Measurements from ENCODE around the gene DNAJB8. TPM values are rescaled to one million over a fixed set of nuclear protein-coding genes. Genes with fewer than 3 reads are reported as not detected.

DNAJB8 gene
- total RNA-seq, 2 donors from 2014 or later: not detected

DNA sequence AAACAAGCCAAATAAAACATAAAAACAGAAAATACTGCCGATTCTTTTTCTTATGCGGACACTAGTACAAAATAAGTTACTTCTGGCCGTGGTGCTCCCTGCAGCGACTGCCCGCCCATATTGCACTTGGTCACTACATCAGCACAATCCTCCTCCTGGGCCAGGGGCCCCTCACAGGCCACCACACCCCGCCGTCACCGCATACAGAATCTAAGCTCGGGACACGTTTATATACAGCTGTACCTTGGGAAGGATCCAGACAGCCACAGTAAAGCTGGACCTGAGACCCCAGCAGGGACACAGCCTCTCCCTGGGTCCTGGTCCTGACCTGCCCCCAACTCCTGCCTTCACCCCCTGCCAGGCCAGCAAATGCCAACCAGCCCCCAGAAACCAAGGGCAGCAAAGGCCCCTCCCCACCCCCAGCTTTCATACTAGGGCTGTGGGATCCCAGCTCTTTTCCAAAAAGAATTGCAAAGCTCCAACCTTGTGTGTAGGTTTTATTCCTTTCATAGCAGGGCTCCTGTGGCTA, 12.9 kb upstream of the DNAJB8 start:
- H3K4me1 ChIP-seq (ENCODE audit: control insufficient read depth, insufficient read depth, low read length): peaks cover 14% of the 10 kb centered on the region
- no peaks in the 10 kb centered on the region for H3K9me3 Mint-ChIP-seq
- no peak overlapping the region for H3K27ac Mint-ChIP-seq
- TF ChIP-seq, protein P1, sequence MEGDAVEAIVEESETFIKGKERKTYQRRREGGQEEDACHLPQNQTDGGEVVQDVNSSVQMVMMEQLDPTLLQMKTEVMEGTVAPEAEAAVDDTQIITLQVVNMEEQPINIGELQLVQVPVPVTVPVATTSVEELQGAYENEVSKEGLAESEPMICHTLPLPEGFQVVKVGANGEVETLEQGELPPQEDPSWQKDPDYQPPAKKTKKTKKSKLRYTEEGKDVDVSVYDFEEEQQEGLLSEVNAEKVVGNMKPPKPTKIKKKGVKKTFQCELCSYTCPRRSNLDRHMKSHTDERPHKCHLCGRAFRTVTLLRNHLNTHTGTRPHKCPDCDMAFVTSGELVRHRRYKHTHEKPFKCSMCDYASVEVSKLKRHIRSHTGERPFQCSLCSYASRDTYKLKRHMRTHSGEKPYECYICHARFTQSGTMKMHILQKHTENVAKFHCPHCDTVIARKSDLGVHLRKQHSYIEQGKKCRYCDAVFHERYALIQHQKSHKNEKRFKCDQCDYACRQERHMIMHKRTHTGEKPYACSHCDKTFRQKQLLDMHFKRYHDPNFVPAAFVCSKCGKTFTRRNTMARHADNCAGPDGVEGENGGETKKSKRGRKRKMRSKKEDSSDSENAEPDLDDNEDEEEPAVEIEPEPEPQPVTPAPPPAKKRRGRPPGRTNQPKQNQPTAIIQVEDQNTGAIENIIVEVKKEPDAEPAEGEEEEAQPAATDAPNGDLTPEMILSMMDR (conservative IDR thresholded peaks at IDR 0.05): no peak
- H3K36me3 ChIP-seq (ENCODE audit: control insufficient read depth, insufficient read depth, low read length): no peaks in the 10 kb centered on the region
- no peak overlapping the region for H3K4me3 ChIP-seq (ENCODE audit: low read length)
- no peak overlapping the region for H3K27ac ChIP-seq (ENCODE audit: low read depth, low read length)
- no peaks in the 10 kb centered on the region for H3K9me3 ChIP-seq (ENCODE audit: control insufficient read depth, low read length)
- H3K4me3 Mint-ChIP-seq: no peak overlapping the region
- H3K27me3 ChIP-seq (ENCODE audit: control insufficient read depth, insufficient read depth, low read length, poor library complexity, severe bottlenecking): peaks cover 100% of the 10 kb centered on the region
- peaks cover 30% of the 10 kb centered on the region for H3K4me1 Mint-ChIP-seq
- WGBS, 2 experiments (ENCODE audit: insufficient coverage in 1 of 2, insufficient read length in 1 of 2): 84 to 89% methylated on average over 6 to 10 of the region's 10 CpGs
- no peak overlapping the region for H3K9ac ChIP-seq (ENCODE audit: extremely low read depth, low read length, poor library complexity, severe bottlenecking)
- DNase-seq: no peak
- peaks cover 100% of the 10 kb centered on the region for H3K27me3 Mint-ChIP-seq (ENCODE audit: insufficient read depth)
- H3K36me3 Mint-ChIP-seq (ENCODE audit: low read depth): no peaks in the 10 kb centered on the region

DNA sequence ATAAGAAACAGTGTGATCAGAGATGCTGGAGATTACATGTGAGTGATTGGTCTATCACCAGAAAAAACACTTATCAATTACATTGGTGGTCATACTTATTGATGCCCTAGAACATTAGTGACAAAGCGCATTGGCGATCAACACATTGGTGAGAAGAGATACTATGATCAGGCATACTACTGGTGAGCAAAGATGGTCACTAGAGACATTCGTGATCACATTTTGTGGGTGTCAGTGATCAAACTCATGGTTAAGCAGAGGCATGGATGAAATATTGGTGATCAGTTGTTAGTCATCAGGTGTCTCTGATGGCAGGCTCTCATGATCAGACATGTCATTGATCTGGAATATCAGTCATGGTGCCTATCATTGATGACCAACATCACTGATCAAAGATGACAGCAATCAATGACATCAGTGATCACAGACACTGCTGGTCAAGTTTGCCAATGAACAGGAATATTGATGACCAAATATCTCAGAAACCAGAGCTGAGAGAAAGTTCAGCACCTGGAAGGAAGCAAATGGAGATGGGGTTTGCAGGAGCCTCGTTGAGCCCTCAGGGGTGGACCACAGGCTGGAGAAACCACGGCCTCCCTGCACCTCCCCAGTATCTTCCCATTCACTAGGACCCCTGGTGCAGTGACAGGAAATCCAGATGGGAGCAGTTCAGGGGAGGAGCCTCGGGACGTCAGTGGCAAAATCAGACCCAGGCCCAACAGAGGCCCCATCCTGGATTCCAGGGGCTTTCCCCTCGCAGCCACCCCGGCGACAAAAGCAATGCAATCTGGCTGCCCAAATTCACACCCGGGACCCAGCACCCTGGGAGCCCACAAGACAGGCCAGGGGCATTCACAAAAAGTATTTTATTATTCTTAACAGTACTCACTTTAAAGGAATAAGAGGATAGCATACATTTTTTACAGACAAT, 12.2 kb upstream of the DNAJB8 start:
- H3K36me3 ChIP-seq (ENCODE audit: control insufficient read depth, insufficient read depth, low read length): no peaks in the 10 kb centered on the region
- no peaks in the 10 kb centered on the region for H3K36me3 Mint-ChIP-seq (ENCODE audit: low read depth)
- peaks cover 100% of the 10 kb centered on the region for H3K27me3 ChIP-seq (ENCODE audit: control insufficient read depth, insufficient read depth, low read length, poor library complexity, severe bottlenecking)
- no peak overlapping the region for H3K4me3 Mint-ChIP-seq
- 77 to 100% methylated on average over 3 to 11 of the region's 11 CpGs for WGBS, 2 experiments (ENCODE audit: insufficient coverage in 1 of 2, insufficient read length in 1 of 2)
- no peaks in the 10 kb centered on the region for H3K9me3 Mint-ChIP-seq
- H3K27me3 Mint-ChIP-seq (ENCODE audit: insufficient read depth): peaks cover 100% of the 10 kb centered on the region
- no peak overlapping the region for H3K27ac ChIP-seq (ENCODE audit: low read depth, low read length)
- peaks cover 36% of the 10 kb centered on the region for H3K4me1 Mint-ChIP-seq
- no peak for DNase-seq
- no peak overlapping the region for H3K9ac ChIP-seq (ENCODE audit: extremely low read depth, low read length, poor library complexity, severe bottlenecking)
- TF ChIP-seq, protein P1 (conservative IDR thresholded peaks at IDR 0.05): no peak
- no peak overlapping the region for H3K4me3 ChIP-seq (ENCODE audit: low read length)
- no peak overlapping the region for H3K27ac Mint-ChIP-seq
- peaks cover 19% of the 10 kb centered on the region for H3K4me1 ChIP-seq (ENCODE audit: control insufficient read depth, insufficient read depth, low read length)
- no peaks in the 10 kb centered on the region for H3K9me3 ChIP-seq (ENCODE audit: control insufficient read depth, low read length)

DNA sequence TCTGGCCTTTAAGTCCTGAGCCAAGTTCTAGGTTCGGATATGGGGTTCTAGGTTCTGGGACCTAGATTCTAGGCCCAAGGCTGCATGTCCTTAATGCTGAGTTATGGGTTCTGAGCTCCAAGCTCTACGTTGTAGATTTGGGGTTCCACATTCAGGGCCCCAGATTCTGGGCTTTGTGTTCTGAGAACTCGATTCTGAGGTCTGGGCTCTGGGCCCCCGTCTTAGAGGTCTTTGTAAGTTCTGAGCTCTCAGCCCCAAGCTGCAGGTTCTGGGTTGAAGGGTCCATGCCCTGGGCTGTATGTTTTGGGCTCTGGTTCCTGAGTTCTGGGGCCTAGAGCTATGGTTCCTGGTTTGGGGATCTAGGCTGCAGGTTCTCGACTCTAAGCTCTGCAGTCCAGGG, 10.0 kb upstream of the DNAJB8 start:
- H3K27me3 ChIP-seq (ENCODE audit: control insufficient read depth, insufficient read depth, low read length, poor library complexity, severe bottlenecking): peaks cover 100% of the 10 kb centered on the region
- TF ChIP-seq, protein P1 (conservative IDR thresholded peaks at IDR 0.05): no peak
- H3K27me3 Mint-ChIP-seq (ENCODE audit: insufficient read depth): peaks cover 100% of the 10 kb centered on the region
- H3K9me3 Mint-ChIP-seq: no peaks in the 10 kb centered on the region
- H3K4me1 Mint-ChIP-seq: peaks cover 18% of the 10 kb centered on the region
- no peaks in the 10 kb centered on the region for H3K36me3 Mint-ChIP-seq (ENCODE audit: low read depth)
- H3K27ac ChIP-seq (ENCODE audit: low read depth, low read length): no peak overlapping the region
- H3K27ac Mint-ChIP-seq: no peak overlapping the region
- H3K9ac ChIP-seq (ENCODE audit: extremely low read depth, low read length, poor library complexity, severe bottlenecking): no peak overlapping the region
- no peak overlapping the region for H3K4me3 ChIP-seq (ENCODE audit: low read length)
- peaks cover 6% of the 10 kb centered on the region for H3K4me1 ChIP-seq (ENCODE audit: control insufficient read depth, insufficient read depth, low read length)
- no peaks in the 10 kb centered on the region for H3K36me3 ChIP-seq (ENCODE audit: control insufficient read depth, insufficient read depth, low read length)
- no peak overlapping the region for H3K4me3 Mint-ChIP-seq
- H3K9me3 ChIP-seq (ENCODE audit: control insufficient read depth, low read length): no peaks in the 10 kb centered on the region
- WGBS, 2 experiments (ENCODE audit: insufficient coverage in 1 of 2, insufficient read length in 1 of 2): 84 to 86% methylated on average over 3 to 5 of the region's 5 CpGs
- DNase-seq: no peak
